GM12878 (cell line): ENCODE measurements around the gene SYNDIG1. TPM values are rescaled to one million over a fixed set of nuclear protein-coding genes. Genes with fewer than 3 reads are reported as not detected.

Source experiments
- ASH2L ChIP-seq: fragments of 300-600, 200-600 bp; sonication (generic); IDR thresholded peaks from 2 replicates; pipeline ENCODE4 v1.6.1; 2017; ENCODE audit warnings: low read depth, mild to moderate bottlenecking, borderline replicate concordance
- CHD2 ChIP-seq: IDR thresholded peaks from 2 replicates; pipeline ENCODE4 v1.6.1; 2011; ENCODE audit warnings: low read depth, low read length, improper control_type of control experiment, borderline replicate concordance
- CUX1 ChIP-seq: IDR thresholded peaks from 2 replicates; pipeline ENCODE4 v1.6.1; 2012; ENCODE audit warnings: improper control_type of control experiment, low read depth, low read length; ENCODE audit not compliant: insufficient replicate concordance
- MLLT1 ChIP-seq: fragments of 450-650 bp; IDR thresholded peaks from 2 replicates; pipeline ENCODE4 v1.6.1; 2016; ENCODE audit warnings: mild to moderate bottlenecking
- TCF7 ChIP-seq: IDR thresholded peaks from 2 replicates; pipeline ENCODE4 v1.6.1; 2014; ENCODE audit warnings: antibody characterized with exemption, borderline replicate concordance
- ZNF592 ChIP-seq: fragments of 450-650 bp; IDR thresholded peaks from 2 replicates; pipeline ENCODE4 v1.6.1; 2017; ENCODE audit warnings: mild to moderate bottlenecking, moderate library complexity
- polyA plus RNA-seq, 11 experiments: library from polyadenylated mRNA; depleted of rRNA in 4 of 11; unstranded in 6 of 11; stranded (reverse) in 5 of 11; fragments of >200 nt; fragmentation: Nextera tagmentation in 4 of 11; fragmentation: Illumina TruSeq in 1 of 11; extraction: Ambion mirVana in 4 of 11; extraction: Trizol in 1 of 11; gene quantifications; 1 replicate in 1 of 11; 2 replicates in 10 of 11; pipeline versions ENCODE4 v1.2.1 to v1.2.3, GENCODE V29; 2011 to 2016; ENCODE audit warnings: inconsistent platforms in 2 of 11, missing spikeins in 2 of 11, low read depth in 1 of 11
- total RNA-seq, 4 experiments: library from RNA; depleted of rRNA in 3 of 4; stranded (reverse); fragments of >200 nt in 3 of 4; fragmentation: Illumina TruSeq in 1 of 4; extraction: Trizol in 1 of 4; gene quantifications; 2 replicates each; pipeline versions ENCODE4 v1.2.1 to v1.2.3, GENCODE V29; 2013 to 2021

Gene SYNDIG1
- total and polyA plus RNA-seq, 10 of the 15 experiments (the other 5 are each of a cell fraction or from before 2014, with no cell fraction given) = not detected

- no peak for TF ChIP-seq CHD2
- no peak for TF ChIP-seq CUX1
- TF ChIP-seq ZNF592 = no peak
- no peak for TF ChIP-seq MLLT1
- TF ChIP-seq TCF7 = no peak
- TF ChIP-seq ASH2L = no peak
Measured at GRCh38 chr20:24470746-24471582, 1.5 kb downstream of the SYNDIG1 start (continued).
